Keratinocyte (primary cell): Measurements from ENCODE around the gene SIPA1L3. TPM values are rescaled to one million over a fixed set of nuclear protein-coding genes. Genes with fewer than 3 reads are reported as not detected.

Source experiments
- DNase-seq: peaks from one replicate; pipeline ENCODE4 v3.0.0-alpha.2; 2011; ENCODE audit warnings: low read depth, missing footprints, low spot score
- FAIRE-seq: peaks from 2 replicates; lab custom pipeline; 2011; peaks lifted over from hg19 to GRCh38; lab: Jason Lieb, UNC
- H2AFZ ChIP-seq: 2 replicates; pipeline ENCODE4 v1.6.0; 2012; ENCODE audit warnings: low read length, control low read depth, inconsistent platforms; ENCODE audit not compliant: control insufficient read depth
- H3K27ac ChIP-seq: 2 replicates; pipeline ENCODE4 v1.5.1; 2011; ENCODE audit warnings: low read length; ENCODE audit not compliant: control insufficient read depth, insufficient read depth
- H3K27me3 ChIP-seq: 3 replicates; pipeline ENCODE4 v1.6.0; 2011; ENCODE audit warnings: low read length; ENCODE audit not compliant: control insufficient read depth, insufficient read depth; ENCODE audit errors: extremely low read depth
- H3K36me3 ChIP-seq, 2 experiments: 2 replicates in 1 of 2; 3 replicates in 1 of 2; pipeline ENCODE4 v1.5.1; 2011; ENCODE audit warnings: low read length in 2 of 2, mild to moderate bottlenecking in 1 of 2; ENCODE audit not compliant: control insufficient read depth in 2 of 2, insufficient read depth in 2 of 2; ENCODE audit errors: extremely low read depth in 1 of 2
- H3K4me1 ChIP-seq: 3 replicates; pipeline ENCODE4 v1.5.1; 2011; ENCODE audit warnings: low read length; ENCODE audit not compliant: control insufficient read depth, insufficient read depth; ENCODE audit errors: extremely low read depth
- H3K4me2 ChIP-seq: 3 replicates; pipeline ENCODE4 v1.6.0; 2011; ENCODE audit warnings: low read depth, low read length; ENCODE audit not compliant: control insufficient read depth, insufficient read depth; ENCODE audit errors: extremely low read depth
- H3K4me3 ChIP-seq, 3 experiments: fragments of 200-600 bp in 1 of 3; sonication (generic) in 1 of 3; 2 replicates in 2 of 3; 3 replicates in 1 of 3; pipeline ENCODE4 v1.5.1; 2011 to 2016; ENCODE audit warnings: low read length in 3 of 3, mild to moderate bottlenecking in 3 of 3, control low read depth in 2 of 3, inconsistent platforms in 1 of 3, low read depth in 1 of 3, mixed read lengths in 1 of 3, mixed run types in 1 of 3, moderate library complexity in 1 of 3; ENCODE audit not compliant: control insufficient read depth in 2 of 3, insufficient read depth in 2 of 3; ENCODE audit errors: extremely low read depth in 1 of 3
- H3K79me2 ChIP-seq: 2 replicates; pipeline ENCODE4 v1.6.0; 2012; ENCODE audit warnings: low read length; ENCODE audit not compliant: control insufficient read depth, insufficient read depth
- H3K9ac ChIP-seq: 3 replicates; pipeline ENCODE4 v1.6.0; 2011; ENCODE audit warnings: low read length; ENCODE audit not compliant: control insufficient read depth, insufficient read depth; ENCODE audit errors: extremely low read depth
- H3K9me1 ChIP-seq: 3 replicates; pipeline ENCODE4 v1.6.0; 2011; ENCODE audit warnings: low read length; ENCODE audit not compliant: control insufficient read depth, insufficient read depth; ENCODE audit errors: extremely low read depth
- H3K9me3 ChIP-seq: 2 replicates; pipeline ENCODE4 v1.5.1; 2012; ENCODE audit warnings: low read depth, low read length; ENCODE audit not compliant: control insufficient read depth
- H4K20me1 ChIP-seq: 3 replicates; pipeline ENCODE4 v1.6.0; 2011; ENCODE audit warnings: low read length; ENCODE audit not compliant: control insufficient read depth, insufficient read depth; ENCODE audit errors: extremely low read depth
- CTCF ChIP-seq, 3 experiments: IDR thresholded peaks in 1 of 3; conservative IDR thresholded peaks in 1 of 3; optimal IDR thresholded peaks in 1 of 3; 2 replicates in 2 of 3; 3 replicates in 1 of 3; pipeline versions ENCODE3 to v1.5.1; 2011; ENCODE audit warnings: low read length in 3 of 3, mild to moderate bottlenecking in 3 of 3, moderate library complexity in 2 of 3, control low read depth in 1 of 3, inconsistent platforms in 1 of 3; ENCODE audit not compliant: insufficient read depth in 2 of 3; ENCODE audit errors: extremely low read depth in 1 of 3
- EZH2 ChIP-seq: IDR thresholded peaks from one replicate; pipeline ENCODE4 v1.6.1; 2012; ENCODE audit warnings: inconsistent platforms, mild to moderate bottlenecking, low read length, moderate library complexity
- dilution Hi-C: fragments of 300-500 bp; cut with MboI; formaldehyde crosslinking; loops from one replicate; pipeline ENCODE4 v1.7.0; 2020; ENCODE audit warnings: low sequenced_read_pairs; ENCODE audit not compliant: extremely low pct_ligation_motif_present
- polyA plus RNA-seq, 5 experiments: library from polyadenylated mRNA; depleted of rRNA in 3 of 5; stranded (reverse) in 3 of 5; stranded (forward) in 1 of 5; unstranded in 1 of 5; fragments of >200 nt; gene quantifications; 1 replicate in 1 of 5; 2 replicates in 3 of 5; 3 replicates in 1 of 5; pipeline versions ENCODE4 v1.2.1 to v1.2.3, GENCODE V29; 2011 to 2012; ENCODE audit warnings: missing spikeins in 2 of 5, low read depth in 1 of 5, low replicate concordance in 1 of 5

SIPA1L3 gene
- polyA plus RNA-seq, 1 donor (not counting 4 experiments of a cell fraction or from before 2014, with no cell fraction given), result 8.0 TPM

- no peak for DNase-seq
- dilution Hi-C loops, result no loop called here
Observed at GRCh38 chr19:38062959-38063761, 156.2 kb downstream of the SIPA1L3 start.

GRCh38 chr19:38063928-38064327, 156.9 kb downstream of the SIPA1L3 start:
- dilution Hi-C loops, result no loop called here
- TF ChIP-seq EZH2, result no peak
- TF ChIP-seq CTCF (optimal IDR thresholded peaks at IDR 0.05 in 1 of 3, IDR thresholded peaks at IDR 0.05 in 1 of 3, conservative IDR thresholded peaks at IDR 0.05 in 1 of 3; ENCODE audit: extremely low read depth in 1 of 3, insufficient read depth in 2 of 3, low read length in 3 of 3), result no peak
- H3K27me3 ChIP-seq, result no peaks in the 10 kb centered on the region

More at GRCh38 chr19:38062959-38063761, 156.2 kb downstream of the SIPA1L3 start:
- no peak for TF ChIP-seq EZH2
- TF ChIP-seq CTCF (optimal IDR thresholded peaks at IDR 0.05 in 1 of 3, IDR thresholded peaks at IDR 0.05 in 1 of 3, conservative IDR thresholded peaks at IDR 0.05 in 1 of 3; ENCODE audit: extremely low read depth in 1 of 3, insufficient read depth in 2 of 3, low read length in 3 of 3), result no peak
- no peak overlapping the region for H3K9ac ChIP-seq
- H4K20me1 ChIP-seq, result no peaks in the 10 kb centered on the region
- FAIRE-seq, result no peak
- H3K4me2 ChIP-seq, result no peak overlapping the region
- H3K27ac ChIP-seq, result no peak overlapping the region
- no peaks in the 10 kb centered on the region for H3K79me2 ChIP-seq
- no peak overlapping the region for H2AFZ ChIP-seq
- H3K9me3 ChIP-seq, result no peaks in the 10 kb centered on the region
- H3K36me3 ChIP-seq, result peaks cover 0 to 2% of the 10 kb centered on the region in 2 experiments
- no peak overlapping the region for H3K4me3 ChIP-seq
- H3K4me1 ChIP-seq, result peaks cover 8% of the 10 kb centered on the region
- no peaks in the 10 kb centered on the region for H3K9me1 ChIP-seq
- H3K27me3 ChIP-seq, result no peaks in the 10 kb centered on the region

More at GRCh38 chr19:38063928-38064327, 156.9 kb downstream of the SIPA1L3 start:
- no peak overlapping the region for H2AFZ ChIP-seq
- no peak for FAIRE-seq
- H3K27ac ChIP-seq, result no peak overlapping the region
- H4K20me1 ChIP-seq, result no peaks in the 10 kb centered on the region
- no peak overlapping the region for H3K4me2 ChIP-seq
- no peak overlapping the region for H3K4me3 ChIP-seq
- H3K4me1 ChIP-seq, result peaks cover 5% of the 10 kb centered on the region
- DNase-seq, result no peak
- peaks cover 0 to 2% of the 10 kb centered on the region in 2 experiments for H3K36me3 ChIP-seq
- H3K79me2 ChIP-seq, result no peaks in the 10 kb centered on the region
- H3K9me1 ChIP-seq, result no peaks in the 10 kb centered on the region
- H3K9me3 ChIP-seq, result no peaks in the 10 kb centered on the region
- H3K9ac ChIP-seq, result no peak overlapping the region
